ENCODE results near the gene LARGE1.

DNA sequence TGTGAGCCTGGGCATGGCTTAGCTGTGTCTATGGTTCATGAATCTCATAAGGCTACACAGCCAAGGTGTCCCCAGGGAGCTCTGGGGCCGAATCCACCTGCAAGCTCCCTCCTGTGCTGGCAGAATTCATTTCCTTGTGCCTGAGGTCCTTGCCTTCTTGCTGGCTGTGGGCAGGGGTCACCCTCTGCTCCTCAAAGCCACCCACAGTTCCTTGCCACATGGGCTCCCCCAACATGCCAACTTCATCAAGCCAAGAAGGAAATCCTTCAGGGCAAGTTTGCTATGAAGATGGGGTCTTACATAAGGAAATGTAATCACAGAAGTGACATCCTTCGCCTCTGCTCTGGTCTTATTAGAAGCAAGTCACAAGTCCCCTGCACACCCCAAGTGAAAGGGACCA is 24.8 kb downstream of the LARGE1 start:
- TF ChIP-seq POLR2A (IDR thresholded peaks at IDR 0.05) (no peak), CTCF (IDR thresholded peaks at IDR 0.05) (no peak)
